GM19455 (cell line): ENCODE data around the gene TBC1D8.
"Not testable (repeated sequence)": the region's sequence is repeated elsewhere in the genome, so short reads cannot be mapped to it uniquely, and the experiment has no call there.

Experiments used
- ATAC-seq: cut with Tn5 transposase; IDR thresholded peaks from one replicate; pipeline ENCODE4 v1.9.1; 2021; ENCODE audit not compliant: unreplicated experiment

The TBC1D8 gene

DNA sequence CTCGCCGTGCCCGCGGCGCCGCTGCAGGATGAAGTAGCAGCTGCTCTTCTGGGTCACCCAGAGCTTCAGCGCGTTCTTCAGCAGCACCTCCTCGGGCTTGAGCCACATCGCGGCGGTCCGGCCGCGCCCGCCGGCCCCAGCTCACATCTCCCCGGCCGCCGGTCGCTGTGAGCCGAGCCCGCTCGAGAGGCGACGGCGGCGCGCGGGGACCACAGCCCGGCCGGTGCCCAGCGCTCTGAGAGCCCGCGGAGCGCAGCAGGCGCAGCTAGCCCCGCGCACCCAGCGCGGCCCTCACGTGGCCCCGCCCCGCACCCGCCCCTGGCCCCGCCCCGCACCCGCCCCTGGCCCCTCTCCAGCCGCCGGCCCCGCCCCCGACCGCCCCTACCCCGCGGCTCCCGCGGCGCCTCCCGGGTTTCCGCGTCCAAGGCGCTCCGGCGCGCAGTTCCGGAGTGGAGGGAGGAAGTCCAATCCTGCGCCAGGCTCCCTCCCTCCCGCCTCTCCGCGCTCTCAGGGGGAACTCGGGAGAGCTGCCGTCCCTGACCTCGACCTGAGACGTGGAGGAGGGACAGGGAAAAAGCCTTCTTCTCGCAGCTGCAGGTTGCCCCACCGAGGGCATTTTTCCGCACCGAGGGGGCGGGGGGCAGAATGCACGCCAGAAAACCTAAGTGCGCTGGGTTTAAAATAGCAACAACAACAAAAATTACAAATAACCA, at the start of gene TBC1D8:
TBC1D8 (minus strand) TSS at position 237 of the 713 bp plus-strand sequence; CDS start at position 108, 129 bp downstream.
- peak; percentile 79 for ATAC-seq

DNA sequence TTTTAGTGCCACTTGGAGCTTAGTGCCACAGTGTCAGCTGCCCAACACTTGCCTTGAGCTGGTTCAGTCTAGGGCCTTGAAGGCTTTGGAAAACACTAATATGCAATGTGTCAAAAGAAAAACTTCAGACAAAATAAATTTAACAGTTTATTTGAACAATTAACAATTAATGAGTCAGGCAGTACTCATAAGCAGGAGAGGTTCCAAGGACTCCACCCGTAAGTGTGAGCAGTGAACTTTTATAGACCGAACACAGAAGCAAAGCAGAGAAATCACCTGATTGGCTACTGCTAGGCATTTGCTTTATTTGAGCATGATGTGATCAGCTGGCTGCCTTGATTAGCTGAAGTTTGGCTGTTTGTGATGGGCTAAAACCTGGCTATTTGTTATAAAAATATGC, 49.5 kb upstream of the TBC1D8 start:
- no peak for ATAC-seq

DNA sequence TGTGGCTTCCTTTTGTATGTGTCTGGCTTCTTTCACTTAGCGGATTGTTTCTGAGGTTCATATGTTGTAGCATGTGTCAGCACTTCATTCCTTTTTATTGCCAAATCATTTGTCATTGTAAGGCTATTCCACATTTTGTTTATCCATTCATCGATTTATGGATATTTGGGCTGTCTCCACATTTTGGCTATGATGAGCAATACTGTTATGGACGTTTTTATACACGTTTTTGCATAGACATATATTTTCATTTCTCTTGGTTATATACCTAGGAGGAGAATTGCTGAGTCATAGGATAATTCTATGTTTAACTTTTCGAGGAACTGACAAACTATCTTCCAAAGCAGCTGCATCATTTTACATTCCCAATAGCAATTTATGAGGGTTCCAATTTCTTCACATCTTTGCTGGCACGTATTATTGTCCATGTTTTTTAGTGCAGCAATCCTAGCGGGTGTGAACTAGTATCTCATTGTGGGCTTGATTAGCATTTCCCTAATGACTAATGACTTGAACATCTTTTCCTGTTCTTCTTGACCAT, 48.1 kb upstream of the TBC1D8 start:
- no peak for ATAC-seq

DNA sequence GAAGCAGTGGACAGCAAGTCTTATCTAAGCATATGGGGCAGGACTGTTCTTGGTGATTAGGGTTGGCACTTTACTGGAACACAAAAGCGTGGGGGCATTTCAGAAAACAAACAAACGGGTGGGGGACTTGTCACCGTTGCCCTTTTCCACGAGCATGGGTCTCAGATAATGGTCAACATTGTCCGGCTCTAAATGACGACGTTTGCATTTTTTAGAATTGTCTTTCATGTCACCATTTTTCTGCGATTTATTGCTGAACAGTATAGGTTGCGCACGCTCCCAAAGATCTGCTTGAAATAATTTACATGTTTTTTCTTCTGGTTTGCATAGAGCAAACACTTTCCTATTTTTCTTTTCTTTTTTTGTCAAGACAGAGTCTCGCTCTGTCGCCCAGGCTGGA, 46.6 kb upstream of the TBC1D8 start:
- no peak for ATAC-seq

DNA sequence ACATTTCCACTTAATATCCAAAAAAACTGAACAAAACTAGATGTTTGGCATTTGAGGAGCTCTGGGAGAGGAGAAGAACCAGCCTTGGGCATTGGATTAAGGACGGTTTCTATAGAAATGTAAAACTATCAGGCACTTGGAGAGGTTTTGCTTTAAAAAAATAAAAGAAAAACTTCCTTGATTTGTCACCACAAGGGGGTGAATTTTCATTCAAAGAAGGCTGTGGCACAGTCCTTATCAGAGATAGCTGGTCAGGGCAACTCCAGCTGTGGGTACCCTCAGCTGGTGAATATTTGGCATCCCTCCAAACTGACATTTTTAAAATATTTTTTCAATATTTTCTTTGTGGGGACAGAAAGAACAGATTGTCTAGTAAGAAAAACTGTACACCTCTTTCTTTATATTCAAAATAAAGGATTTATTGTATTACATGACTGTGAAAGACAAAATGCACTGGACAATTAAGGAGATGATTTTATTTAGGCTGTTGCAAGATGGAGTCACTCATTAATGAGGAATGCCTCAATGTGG, 46.1 kb upstream of the TBC1D8 start:
- no peak for ATAC-seq

DNA sequence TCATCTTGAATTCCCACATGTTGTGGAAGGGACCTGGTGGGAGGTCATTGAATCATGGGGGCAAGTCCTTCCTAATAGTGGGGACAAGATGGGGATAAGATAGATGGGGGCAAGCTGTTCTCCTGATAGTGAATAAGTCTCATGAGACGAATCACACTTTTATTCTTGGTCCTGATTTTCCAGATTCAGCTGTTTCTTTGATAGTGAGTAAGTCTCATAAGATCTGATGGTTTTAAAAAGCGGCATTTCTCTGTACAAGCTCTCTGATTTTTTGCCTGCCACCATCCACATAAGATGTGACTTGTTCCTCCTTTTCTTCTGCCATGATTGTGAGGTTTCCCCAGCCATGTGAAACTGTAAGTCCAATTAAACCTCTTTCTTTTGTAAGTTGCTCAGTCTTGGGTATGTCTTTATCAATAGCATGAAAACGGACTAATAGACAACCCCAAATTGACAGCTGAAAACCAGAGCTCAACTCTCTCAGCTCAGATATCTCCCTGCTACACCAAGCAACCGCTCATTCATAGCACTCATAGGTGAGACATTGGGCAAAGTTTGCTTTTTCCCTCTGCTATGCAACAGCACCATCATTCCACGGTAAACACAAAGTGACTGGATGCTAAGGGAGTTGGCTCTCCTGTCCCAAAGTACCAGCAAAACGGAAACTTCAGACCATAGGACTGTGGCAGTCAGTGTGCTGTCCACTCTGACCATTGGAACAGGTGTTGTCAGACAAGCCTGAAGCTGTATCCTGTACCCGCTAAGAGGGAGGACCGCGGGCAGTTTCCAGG, 44.9 kb upstream of the TBC1D8 start:
- no peak for ATAC-seq

DNA sequence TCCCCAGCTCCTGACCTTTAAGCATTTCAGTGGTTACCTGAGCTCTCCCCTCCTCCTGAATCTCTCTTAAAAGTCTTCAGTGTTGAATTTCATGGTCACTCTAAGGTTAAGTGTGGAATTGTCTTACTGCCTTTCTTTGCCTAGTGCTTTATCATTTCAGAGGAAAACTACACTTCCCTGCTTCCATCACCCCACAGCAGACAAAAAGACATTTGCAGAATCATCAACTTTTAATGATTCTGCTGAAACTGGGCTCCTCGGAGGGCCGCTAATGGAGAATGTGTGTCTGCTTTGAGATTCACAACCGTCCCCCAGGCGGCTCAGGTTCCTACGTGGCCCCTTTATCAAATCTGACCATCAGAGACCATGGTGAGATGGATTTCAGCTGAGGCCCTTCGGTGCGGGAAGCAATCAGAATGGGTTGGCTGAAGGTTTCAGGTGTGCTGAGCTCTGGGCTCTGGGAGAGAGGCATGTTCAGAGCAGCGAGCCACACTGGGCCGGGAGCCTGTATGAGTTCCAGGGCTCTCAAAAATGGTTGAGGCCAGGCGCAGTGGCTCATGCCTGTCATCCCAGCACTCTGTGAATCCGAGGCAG, 41.9 kb upstream of the TBC1D8 start:
- no peak for ATAC-seq

DNA sequence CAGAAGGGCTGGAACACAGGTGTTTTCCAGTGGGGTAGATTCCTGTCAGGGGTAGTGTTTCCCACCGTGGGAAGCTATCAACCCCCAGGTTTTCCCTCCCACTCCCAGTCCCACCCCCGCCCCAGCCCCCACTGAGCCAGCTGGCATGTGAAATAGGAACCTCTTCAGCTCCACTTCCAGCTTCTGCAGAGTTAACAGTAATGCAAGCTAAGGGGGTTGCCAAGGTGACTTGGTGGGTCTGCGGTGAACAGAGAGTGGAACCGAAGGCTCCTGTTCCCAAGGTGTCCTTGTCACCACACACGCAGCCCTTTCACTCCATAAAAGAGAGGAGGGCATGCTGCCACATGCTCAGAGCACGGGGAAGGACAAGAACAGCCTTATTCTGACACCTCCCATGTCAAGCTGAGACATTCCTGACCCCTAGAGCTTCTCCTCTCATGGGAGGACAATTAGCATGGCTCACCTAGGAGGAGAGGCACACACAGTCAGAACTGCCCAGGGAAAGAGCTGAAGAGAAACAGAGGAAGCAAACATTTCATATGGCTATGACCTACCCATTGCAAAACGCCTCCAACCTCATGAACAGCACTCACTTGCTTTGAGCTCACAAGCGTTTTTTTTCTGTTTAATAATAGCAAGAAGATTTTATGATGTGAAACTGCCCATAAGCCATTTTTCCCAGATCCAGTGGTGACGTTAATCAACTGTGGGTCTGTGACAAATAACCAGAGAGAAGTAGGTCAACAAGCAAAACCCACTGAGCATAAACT, 39.8 kb upstream of the TBC1D8 start:
- no peak for ATAC-seq

DNA sequence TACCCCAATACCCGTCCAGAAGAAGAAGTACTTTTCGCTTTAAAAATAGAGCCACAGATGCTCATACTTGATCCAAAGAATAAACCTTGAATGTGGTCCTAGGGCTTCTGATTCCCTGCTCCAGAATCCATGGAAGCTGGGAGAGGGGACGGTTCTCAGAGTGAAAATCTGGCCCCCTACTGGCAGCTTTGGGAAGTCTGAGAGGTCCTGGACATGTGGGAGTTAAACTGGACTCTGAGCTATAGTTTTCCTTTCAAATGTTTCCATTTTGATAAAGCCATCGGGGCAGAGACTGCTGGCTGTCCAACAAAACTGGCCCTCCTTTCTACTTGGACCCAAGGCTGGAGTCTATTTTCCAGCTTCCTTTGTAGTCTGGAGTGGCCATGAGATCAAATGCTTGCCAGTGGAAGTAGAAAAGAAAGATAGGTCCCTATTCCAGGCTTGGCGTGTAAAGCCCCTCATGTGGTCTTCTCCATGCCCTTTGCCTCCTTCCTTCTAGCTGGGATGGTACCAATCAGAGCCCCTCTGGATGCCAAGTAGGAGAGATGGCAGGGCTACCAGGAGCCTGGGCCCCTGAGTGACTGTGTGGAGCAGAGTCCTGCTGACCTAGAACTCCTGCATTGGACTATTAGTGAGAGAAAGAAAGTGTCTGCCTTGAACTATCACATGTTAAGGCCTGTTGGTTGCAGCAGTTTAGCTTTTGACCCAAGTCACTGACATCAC, 37.7 kb upstream of the TBC1D8 start:
- ATAC-seq: no peak

DNA sequence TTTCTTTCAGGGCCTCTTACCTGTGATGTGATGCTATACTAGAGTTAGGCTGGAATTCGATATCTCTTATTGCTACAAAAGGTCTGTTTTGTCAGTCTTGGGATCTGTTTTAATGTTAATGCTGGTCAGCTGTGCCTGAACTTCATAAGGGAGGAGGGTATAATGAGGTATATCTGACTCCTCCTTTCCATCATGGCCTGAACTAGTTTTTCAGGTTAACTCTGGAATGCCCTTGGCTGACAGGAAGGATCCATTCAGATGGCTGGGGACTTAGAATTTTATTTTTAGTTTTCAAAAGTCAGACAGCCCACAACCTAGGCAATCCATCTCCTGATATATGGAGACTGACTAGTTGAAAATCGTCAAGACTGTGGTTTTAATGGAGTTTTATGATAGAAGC, 35.9 kb upstream of the TBC1D8 start:
- ATAC-seq: no peak

DNA sequence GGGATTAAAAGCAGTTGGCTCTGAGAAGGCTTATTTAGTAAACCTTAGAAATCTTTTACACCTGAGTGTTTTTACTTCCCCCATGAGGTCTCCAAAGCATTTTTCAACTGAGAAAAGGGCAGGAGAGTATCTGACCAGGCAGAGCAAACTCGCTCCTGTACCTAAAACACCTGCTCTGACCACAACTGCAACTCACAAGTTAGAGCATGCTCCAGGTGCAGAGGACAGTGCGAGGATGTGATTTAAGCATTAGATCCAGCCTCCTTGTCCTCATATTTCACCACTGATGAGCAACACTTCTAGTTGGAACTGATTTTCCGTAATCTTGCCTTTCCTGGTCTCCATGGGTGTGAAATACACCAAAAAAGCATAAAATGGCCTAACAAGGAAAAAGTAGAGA, 34.5 kb upstream of the TBC1D8 start:
- no peak for ATAC-seq

DNA sequence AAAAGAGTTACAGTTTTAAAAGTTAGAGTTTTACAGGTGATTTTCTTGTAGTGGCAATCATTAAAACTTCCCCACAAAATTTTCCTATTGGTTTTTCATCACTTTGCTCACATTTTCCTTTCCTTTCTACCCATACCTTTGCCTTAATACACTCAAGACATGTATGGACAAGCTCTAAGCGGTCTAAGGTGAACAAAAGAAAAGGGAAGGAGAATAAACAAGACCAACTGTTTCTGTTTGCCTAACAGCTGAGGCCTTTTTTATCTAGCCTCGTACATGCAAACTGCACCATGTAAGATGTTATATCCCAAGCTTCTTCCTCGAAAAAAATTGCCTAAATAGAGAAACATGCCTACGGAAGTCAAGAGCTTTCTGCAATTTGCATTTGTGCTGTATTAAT, 33.9 kb upstream of the TBC1D8 start:
- no peak for ATAC-seq

DNA sequence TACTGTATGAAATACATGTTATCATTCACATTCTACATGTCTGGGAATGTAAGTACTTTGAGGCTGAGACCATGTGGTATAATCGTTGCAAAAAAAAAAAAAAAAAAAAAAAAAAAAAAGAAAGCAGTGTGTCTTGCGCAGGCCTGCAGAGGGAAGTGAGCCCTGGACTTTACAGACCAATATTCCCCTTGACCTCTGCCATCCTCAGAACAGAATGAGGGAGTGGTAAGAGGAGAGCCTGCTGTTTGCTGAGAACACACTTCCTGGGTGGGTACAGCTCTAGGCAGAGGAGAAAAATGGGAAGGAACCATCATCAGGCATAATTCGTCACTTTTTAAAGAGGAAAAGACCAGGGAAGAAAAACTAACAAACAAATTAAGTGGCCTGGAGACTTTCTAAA, 28.8 kb upstream of the TBC1D8 start:
- ATAC-seq: no peak

DNA sequence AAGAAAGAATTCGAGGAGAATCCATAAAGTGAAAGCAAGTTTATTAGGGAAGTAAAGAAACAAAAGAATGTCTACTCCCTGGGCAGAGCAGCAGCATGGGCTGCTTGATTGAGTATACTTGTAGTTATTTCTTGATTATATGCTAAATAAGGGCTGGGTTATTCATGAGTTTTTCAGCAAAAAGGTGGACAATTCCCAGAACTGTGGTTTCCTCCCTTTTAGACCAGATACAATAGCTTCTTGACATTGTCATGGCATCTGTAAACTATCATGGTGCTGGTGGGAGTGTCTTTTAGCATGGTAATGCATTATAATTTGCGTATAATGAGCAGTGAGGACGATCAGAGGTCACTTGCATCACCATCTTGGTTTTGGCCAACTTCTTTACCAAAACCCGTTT, 25.6 kb upstream of the TBC1D8 start:
- no peak for ATAC-seq

DNA sequence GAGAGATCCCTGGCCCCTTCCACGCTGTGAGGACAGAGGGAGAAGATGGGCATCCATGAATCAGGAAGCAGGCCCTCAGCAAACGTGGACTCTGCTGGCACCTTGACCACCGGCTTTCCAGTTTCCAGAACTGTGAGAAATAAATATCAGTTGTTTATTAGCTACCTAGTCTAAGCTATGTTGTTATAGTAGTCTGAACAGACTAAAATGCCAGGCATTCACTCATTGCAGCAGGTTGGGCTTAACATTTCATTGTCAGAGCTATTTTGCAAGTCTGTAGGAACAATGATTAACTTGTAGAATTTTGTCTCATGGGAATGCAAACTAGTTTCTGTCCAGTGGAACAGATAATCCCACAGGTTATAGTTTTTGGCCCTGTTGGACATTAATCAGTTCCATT, 24.8 kb upstream of the TBC1D8 start:
- ATAC-seq: no peak

DNA sequence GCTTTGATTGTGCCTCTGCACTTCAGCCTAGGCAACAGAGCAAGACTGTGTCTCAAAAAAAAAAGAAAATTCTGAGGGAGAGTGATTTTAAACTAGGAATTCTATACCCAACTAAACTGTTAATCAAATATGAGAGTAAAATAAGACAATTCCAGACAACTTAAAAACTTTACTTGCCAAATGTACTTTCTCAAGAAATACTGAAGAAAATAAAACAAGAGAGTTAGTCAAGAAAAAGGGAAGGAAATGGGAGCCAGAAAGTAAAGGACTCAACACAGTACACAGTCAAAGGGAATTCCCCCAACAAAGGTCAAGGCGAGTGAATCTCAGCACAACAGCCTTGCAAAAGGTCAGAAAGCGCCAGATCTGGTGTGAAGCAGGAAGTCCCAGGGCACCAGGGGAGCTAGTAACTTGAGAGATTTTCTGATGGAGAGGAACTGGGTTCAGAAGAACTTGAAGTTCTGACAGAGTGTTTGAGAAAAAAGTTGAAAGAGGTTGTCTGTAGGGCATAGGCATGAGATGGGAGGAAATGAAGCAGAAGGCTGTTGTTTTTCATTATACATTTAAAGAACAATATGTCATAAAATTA, 22.6 kb upstream of the TBC1D8 start:
- no peak for ATAC-seq

DNA sequence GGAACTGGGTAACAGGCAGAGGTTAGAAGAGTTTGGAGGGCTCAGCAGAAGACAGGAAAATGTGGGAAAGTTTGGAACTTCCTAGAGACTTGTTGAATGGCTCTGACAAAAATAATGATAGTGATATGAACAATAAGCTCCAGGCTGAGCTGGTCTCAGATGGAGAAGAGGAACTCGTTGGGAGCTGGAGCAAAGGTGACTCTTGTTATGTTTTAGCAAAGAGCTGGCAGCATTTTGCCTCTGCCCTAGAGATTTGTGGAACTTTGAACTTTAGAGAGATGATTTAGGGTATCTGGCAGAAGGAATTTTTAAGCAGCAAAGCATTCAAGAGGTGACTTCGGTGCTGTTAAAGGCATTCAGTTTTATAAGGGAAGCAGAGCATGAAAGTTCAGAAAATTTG, 18.6 kb upstream of the TBC1D8 start:
- not testable (repeated sequence) for ATAC-seq

DNA sequence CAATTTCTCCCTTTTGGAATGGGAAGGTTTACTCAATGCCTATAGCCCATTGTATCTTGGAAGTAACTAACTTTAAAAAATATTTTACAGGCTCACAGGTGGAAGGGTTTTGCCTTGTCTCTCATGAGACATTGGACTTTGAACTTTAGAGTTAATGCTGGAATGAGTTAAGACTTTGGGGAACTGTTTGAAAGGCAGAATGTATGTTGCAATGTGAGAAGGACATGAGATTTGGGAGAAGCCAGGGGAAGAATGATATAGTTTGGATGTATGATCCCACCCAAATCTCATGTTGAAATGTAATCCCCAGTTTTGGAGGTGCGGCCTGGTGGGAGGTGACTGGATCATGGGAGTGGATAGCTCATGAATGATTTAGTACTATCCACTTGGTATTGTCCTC, 17.5 kb upstream of the TBC1D8 start:
- ATAC-seq: no peak

DNA sequence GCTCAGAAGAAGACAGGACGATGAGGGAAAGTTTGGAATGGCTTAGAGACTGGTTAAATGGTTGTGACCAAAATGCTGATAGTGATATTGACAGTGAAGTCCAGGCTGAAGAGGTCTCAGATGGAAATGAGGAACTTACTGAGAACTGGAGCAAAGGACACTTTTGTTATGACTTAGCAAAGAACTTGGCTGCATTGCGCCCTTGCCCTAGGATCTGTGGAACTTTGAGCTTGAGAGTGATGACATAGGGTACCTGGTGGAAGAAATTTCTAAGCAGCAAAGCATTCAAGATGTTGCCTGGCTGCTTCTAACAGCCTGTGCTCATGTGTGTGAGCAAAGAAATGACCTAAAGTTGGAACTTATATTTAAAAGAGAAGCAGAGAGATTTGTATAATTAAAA, 16.4 kb upstream of the TBC1D8 start:
- not testable (repeated sequence) for ATAC-seq

DNA sequence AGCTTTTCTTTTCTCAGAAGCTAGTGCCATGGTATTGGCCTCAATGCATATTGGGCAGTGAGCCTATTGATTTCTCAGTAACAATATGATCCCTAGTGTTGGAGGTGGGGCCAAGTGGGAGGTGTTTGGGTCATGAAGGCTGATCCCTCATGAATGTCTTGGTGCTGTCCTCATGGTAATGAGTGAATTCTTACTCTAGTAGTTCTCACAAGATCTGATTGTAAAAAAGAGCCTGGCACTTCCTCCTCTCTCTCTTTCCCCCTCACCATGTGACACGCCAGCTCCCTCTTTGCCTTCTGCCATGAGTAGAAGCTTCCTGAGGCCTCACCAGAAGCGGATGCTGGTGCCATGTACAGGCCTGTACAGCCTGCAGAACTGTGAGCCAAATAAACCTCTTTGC, 12.8 kb upstream of the TBC1D8 start:
- ATAC-seq: no peak
